Measurements from ENCODE around the gene SLFN13.
"Not testable (repeated sequence)": the region's sequence is repeated elsewhere in the genome, so short reads cannot be mapped to it uniquely, and the experiment has no call there.

DNA sequence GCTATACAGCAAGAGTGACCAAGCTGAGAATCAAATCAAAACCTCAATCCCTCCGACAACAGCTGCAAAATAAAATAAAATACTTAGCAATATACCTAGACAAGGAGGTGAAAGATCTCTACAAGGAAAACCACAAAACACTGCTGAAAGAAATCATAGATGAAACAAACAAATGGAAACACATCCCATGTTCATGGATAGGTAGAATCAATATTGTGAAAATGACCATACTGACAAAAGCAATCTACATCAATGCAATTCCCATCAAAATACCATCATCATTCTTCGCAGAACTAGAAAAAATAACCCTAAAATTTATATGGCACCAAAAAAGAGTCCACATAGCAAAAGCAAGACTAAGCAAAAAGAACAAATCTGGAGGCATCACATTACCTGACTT lies 33.9 kb downstream of the SLFN13 start:
- TF ChIP-seq, protein P1, sequence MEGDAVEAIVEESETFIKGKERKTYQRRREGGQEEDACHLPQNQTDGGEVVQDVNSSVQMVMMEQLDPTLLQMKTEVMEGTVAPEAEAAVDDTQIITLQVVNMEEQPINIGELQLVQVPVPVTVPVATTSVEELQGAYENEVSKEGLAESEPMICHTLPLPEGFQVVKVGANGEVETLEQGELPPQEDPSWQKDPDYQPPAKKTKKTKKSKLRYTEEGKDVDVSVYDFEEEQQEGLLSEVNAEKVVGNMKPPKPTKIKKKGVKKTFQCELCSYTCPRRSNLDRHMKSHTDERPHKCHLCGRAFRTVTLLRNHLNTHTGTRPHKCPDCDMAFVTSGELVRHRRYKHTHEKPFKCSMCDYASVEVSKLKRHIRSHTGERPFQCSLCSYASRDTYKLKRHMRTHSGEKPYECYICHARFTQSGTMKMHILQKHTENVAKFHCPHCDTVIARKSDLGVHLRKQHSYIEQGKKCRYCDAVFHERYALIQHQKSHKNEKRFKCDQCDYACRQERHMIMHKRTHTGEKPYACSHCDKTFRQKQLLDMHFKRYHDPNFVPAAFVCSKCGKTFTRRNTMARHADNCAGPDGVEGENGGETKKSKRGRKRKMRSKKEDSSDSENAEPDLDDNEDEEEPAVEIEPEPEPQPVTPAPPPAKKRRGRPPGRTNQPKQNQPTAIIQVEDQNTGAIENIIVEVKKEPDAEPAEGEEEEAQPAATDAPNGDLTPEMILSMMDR (IDR thresholded peaks at IDR 0.05; ENCODE audit: poor library complexity), result not testable (repeated sequence)
- not testable (repeated sequence) for TF ChIP-seq EZH2 (IDR thresholded peaks at IDR 0.05; ENCODE audit: borderline replicate concordance); EZH2phosphoT487 (IDR thresholded peaks at IDR 0.05; ENCODE audit: low read depth, severe bottlenecking, unreplicated experiment)

Data from hepatocyte (in vitro differentiated cells).